Stimulated activated CD4-positive, alpha-beta T cell treated with anti-CD3 and anti-CD28 coated beads, Interleukin-1b, Interleukin-23, amount 100 ng/mL, for 1 hour (primary cell): ENCODE measurements around the gene DPPA2.

Experiments used
- DNase-seq, 2 donors: peaks; one replicate each; pipeline ENCODE4 v3.0.0-alpha.2; 2020; ENCODE audit warnings: low read depth in 2 of 2

Gene DPPA2

GRCh38 chr3:109325657-109326056, 9.3 kb upstream of the DPPA2 start:
- DNase-seq = no peak

- no peak for DNase-seq
These were observed 8.8 kb upstream of the DPPA2 start for GRCh38 chr3:109325109-109325508.

- DNase-seq = no peak
These were observed 3.3 kb downstream of the DPPA2 start for GRCh38 chr3:109313061-109313460.

GRCh38 chr3:109297496-109297895, 18.8 kb downstream of the DPPA2 start:
- DNase-seq = no peak

GRCh38 chr3:109284071-109284470, 32.2 kb downstream of the DPPA2 start:
- no peak for DNase-seq

GRCh38 chr3:109278546-109278945, 37.8 kb downstream of the DPPA2 start:
- DNase-seq = no peak

- DNase-seq = no peak
These were observed 38.2 kb downstream of the DPPA2 start for GRCh38 chr3:109278141-109278540.

- DNase-seq = no peak
These were observed 40.5 kb downstream of the DPPA2 start for GRCh38 chr3:109275702-109276293.

GRCh38 chr3:109270779-109271178, 45.5 kb downstream of the DPPA2 start:
- no peak for DNase-seq

- DNase-seq = no peak
These were observed 46.6 kb downstream of the DPPA2 start for GRCh38 chr3:109269577-109270275.

GRCh38 chr3:109268181-109268580, 48.1 kb downstream of the DPPA2 start:
- no peak for DNase-seq

- no peak for DNase-seq
These were observed 51.0 kb downstream of the DPPA2 start for GRCh38 chr3:109265295-109265694.

- DNase-seq = no peak
These were observed 59.0 kb downstream of the DPPA2 start for GRCh38 chr3:109257269-109257668.

GRCh38 chr3:109254770-109255169, 61.5 kb downstream of the DPPA2 start:
- no peak for DNase-seq

- no peak for DNase-seq
These were observed 63.7 kb downstream of the DPPA2 start for GRCh38 chr3:109252641-109253040.
